ENCODE measurements around the gene CCR3.

The CCR3 gene

GRCh38 chr3:46293991-46294833 is 52.0 kb downstream of the CCR3 start:
- peak in 2 of 3 experiments; percentile 45 to 55 for DNase-seq (ENCODE audit: low read depth in 2 of 3, low spot score in 2 of 3)

- no peak for DNase-seq (ENCODE audit: low read depth in 2 of 3, low spot score in 2 of 3)
Measured at GRCh38 chr3:46296826-46297225, 54.6 kb downstream of the CCR3 start.

- DNase-seq (ENCODE audit: low read depth in 2 of 3, low spot score in 2 of 3): no peak
Measured at GRCh38 chr3:46297658-46298423, 55.6 kb downstream of the CCR3 start.

- DNase-seq (ENCODE audit: low read depth in 2 of 3, low spot score in 2 of 3): no peak
Measured at GRCh38 chr3:46298871-46299607, 56.8 kb downstream of the CCR3 start.

GRCh38 chr3:46299608-46300460 is 57.6 kb downstream of the CCR3 start:
- DNase-seq (ENCODE audit: low read depth in 2 of 3, low spot score in 2 of 3): no peak

- no peak for DNase-seq (ENCODE audit: low read depth in 2 of 3, low spot score in 2 of 3)
Measured at GRCh38 chr3:46300461-46300789, 58.2 kb downstream of the CCR3 start.

GRCh38 chr3:46301122-46301835 is 59.0 kb downstream of the CCR3 start:
- no peak for DNase-seq (ENCODE audit: low read depth in 2 of 3, low spot score in 2 of 3)

- DNase-seq (ENCODE audit: low read depth in 2 of 3, low spot score in 2 of 3): no peak
Measured at GRCh38 chr3:46303240-46303639, 61.0 kb downstream of the CCR3 start.

GRCh38 chr3:46304739-46305138 is 62.5 kb downstream of the CCR3 start:
- no peak for DNase-seq (ENCODE audit: low read depth in 2 of 3, low spot score in 2 of 3)

- no peak for DNase-seq (ENCODE audit: low read depth in 2 of 3, low spot score in 2 of 3)
Measured at GRCh38 chr3:46312991-46313390, 70.7 kb downstream of the CCR3 start.

GRCh38 chr3:46314517-46314916 is 72.3 kb downstream of the CCR3 start:
- no peak for DNase-seq (ENCODE audit: low read depth in 2 of 3, low spot score in 2 of 3)

- no peak for DNase-seq (ENCODE audit: low read depth in 2 of 3, low spot score in 2 of 3)
Measured at GRCh38 chr3:46316206-46316605, 73.9 kb downstream of the CCR3 start.
